ENCODE results near the gene LPCAT4.

DNA sequence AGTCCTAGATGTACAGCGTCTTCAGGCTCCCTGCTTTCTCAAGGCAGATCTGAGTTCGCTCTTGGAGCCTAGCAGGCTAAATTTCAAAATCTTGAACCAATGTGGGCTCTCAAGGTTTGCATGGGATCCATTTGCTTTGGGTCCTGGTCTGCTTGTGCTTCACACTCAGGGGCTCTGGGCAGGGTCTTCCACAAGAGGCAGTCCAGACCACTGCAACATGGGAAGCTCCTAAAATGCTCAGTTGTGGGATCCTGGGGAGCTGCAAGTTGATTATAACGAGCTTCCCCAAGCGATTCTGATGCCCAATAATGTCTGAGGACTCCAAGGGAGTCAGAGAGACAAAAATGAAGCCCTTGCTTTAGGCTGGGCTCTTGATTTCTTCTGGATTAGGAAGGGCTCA lies 17.2 kb downstream of the LPCAT4 start:
- TF ChIP-seq POLR2A (IDR thresholded peaks at IDR 0.05) (no peak), POLR2AphosphoS5 (IDR thresholded peaks at IDR 0.05; ENCODE audit: insufficient read depth in 1 of 2, low read depth in 1 of 2) (no peak)
- TF ChIP-seq, protein P1, sequence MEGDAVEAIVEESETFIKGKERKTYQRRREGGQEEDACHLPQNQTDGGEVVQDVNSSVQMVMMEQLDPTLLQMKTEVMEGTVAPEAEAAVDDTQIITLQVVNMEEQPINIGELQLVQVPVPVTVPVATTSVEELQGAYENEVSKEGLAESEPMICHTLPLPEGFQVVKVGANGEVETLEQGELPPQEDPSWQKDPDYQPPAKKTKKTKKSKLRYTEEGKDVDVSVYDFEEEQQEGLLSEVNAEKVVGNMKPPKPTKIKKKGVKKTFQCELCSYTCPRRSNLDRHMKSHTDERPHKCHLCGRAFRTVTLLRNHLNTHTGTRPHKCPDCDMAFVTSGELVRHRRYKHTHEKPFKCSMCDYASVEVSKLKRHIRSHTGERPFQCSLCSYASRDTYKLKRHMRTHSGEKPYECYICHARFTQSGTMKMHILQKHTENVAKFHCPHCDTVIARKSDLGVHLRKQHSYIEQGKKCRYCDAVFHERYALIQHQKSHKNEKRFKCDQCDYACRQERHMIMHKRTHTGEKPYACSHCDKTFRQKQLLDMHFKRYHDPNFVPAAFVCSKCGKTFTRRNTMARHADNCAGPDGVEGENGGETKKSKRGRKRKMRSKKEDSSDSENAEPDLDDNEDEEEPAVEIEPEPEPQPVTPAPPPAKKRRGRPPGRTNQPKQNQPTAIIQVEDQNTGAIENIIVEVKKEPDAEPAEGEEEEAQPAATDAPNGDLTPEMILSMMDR (IDR thresholded peaks at IDR 0.05) = no peak

Data from vagina (tissue), 2 donors.